ENCODE results near the gene TAF6. TPM values are rescaled to one million over a fixed set of nuclear protein-coding genes. Genes with fewer than 3 reads are reported as not detected.
"Not testable (repeated sequence)": the region's sequence is repeated elsewhere in the genome, so short reads cannot be mapped to it uniquely, and the experiment has no call there.

Gene TAF6
- total and polyA plus RNA-seq, 2 donors (not counting 1 experiment from before 2014, with no cell fraction given): 16.2 to 41.5 TPM

DNA sequence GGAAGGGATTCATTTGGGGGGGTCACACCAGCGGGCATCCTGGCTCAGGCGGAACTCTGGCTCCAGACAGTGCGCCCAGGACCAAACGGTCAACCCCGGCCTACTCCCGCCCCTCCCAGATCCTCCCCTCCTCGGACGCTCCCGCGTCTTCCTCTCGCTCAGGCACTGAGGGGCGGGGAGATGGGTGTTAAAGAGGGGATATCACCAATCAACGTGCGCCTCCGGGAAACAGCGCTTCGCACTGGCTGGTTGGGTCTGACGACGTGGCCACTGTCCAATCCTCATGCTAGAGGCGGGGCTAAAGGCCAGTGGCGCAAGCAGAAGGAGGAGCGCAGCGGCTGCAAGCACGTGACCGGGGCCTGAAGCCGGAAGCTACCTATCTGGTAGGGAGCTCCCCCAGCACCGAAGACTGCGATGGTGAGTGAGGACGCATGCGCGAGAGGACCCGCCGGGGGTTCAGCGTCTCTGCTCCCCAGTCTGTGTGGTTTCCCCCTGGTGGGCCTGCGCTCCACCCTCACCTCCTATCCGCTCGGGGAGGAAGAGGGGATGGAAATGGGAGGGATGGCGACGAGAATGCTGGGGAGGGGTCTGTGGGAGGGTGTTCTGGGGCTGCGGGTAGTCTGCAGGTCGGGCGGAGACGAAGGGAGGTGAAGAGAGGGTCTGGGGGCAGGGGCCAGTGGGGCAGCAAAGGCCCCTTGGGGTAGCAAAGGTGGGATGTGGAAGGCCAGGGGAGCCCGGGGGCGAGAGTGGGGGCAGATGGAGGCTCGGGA lies 29.6 kb upstream of the TAF6 start, which contains the start of gene LAMTOR4:
Gene LAMTOR4, plus strand, starts transcription at position 360 of the 770 bp plus-strand sequence. Its CDS starts 55 bp downstream, at position 415.
- peak within 1 kb of the TSS; percentile 85 for H3K27ac ChIP-seq (ENCODE audit: insufficient read depth, low read length)
- DNase-seq (ENCODE audit: low read depth in 2 of 2): peak; percentile 99
- peak within 1 kb of the TSS; percentile 79 for H3K9ac ChIP-seq (ENCODE audit: insufficient read depth, low read length)
- TF ChIP-seq, protein P1, sequence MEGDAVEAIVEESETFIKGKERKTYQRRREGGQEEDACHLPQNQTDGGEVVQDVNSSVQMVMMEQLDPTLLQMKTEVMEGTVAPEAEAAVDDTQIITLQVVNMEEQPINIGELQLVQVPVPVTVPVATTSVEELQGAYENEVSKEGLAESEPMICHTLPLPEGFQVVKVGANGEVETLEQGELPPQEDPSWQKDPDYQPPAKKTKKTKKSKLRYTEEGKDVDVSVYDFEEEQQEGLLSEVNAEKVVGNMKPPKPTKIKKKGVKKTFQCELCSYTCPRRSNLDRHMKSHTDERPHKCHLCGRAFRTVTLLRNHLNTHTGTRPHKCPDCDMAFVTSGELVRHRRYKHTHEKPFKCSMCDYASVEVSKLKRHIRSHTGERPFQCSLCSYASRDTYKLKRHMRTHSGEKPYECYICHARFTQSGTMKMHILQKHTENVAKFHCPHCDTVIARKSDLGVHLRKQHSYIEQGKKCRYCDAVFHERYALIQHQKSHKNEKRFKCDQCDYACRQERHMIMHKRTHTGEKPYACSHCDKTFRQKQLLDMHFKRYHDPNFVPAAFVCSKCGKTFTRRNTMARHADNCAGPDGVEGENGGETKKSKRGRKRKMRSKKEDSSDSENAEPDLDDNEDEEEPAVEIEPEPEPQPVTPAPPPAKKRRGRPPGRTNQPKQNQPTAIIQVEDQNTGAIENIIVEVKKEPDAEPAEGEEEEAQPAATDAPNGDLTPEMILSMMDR (conservative IDR thresholded peaks at IDR 0.05 in 1 of 2, IDR thresholded peaks at IDR 0.05 in 1 of 2; ENCODE audit: low read depth in 1 of 2, low read length in 2 of 2): no peak
- no peak for TF ChIP-seq EZH2 (IDR thresholded peaks at IDR 0.05; ENCODE audit: low read length, missing control alignments)
- H3K4me1 ChIP-seq (ENCODE audit: control insufficient read depth, extremely low read depth, insufficient read depth, low read length): no peaks in the 10 kb centered on the region
- H3K36me3 ChIP-seq (ENCODE audit: control insufficient read depth, insufficient read depth, low read length): no peaks in the 10 kb centered on the region
- H3K79me2 ChIP-seq (ENCODE audit: control insufficient read depth, insufficient read depth, low read length): peaks cover 8% of the 10 kb centered on the region
- no peaks in the 10 kb centered on the region for H4K20me1 ChIP-seq (ENCODE audit: control insufficient read depth, extremely low read depth, insufficient read depth, low read length)
- peak within 1 kb of the TSS; percentile 98 for H3K4me2 ChIP-seq (ENCODE audit: extremely low read depth, insufficient read depth, low read length)
- no peaks in the 10 kb centered on the region for H3K27me3 ChIP-seq (ENCODE audit: control insufficient read depth, insufficient read depth, low read length)
- no peaks in the 10 kb centered on the region for H3K9me3 ChIP-seq (ENCODE audit: control insufficient read depth, insufficient read depth, low read depth, low read length)
- H2AFZ ChIP-seq (ENCODE audit: low read length): peak within 1 kb of the TSS; percentile 93
- H3K4me3 ChIP-seq (replicated peaks in 1 of 4; ENCODE audit: control extremely low read depth in 1 of 4, insufficient read depth in 1 of 4, low read depth in 3 of 4, low read length in 4 of 4): peak within 1 kb of the TSS; percentile 84 to 97 (median 92)

DNA sequence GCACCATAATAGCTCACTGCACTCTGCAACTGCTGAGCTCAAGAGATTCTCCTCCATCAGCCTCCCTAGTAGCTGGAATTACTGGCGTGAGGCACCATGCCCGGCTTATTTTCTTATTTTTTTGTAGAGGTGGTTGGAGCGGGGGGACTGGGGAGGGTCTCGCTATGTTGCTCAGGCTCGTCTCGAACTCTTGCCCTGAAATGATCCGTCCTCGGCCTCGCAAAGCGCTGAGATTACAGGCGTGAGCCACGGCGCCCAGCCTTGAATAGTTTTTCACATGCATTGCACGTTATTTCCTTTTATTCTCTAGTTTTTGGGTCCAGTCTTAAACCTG lies 29.0 kb upstream of the TAF6 start:
- no peaks in the 10 kb centered on the region for H3K4me1 ChIP-seq (ENCODE audit: control insufficient read depth, extremely low read depth, insufficient read depth, low read length)
- TF ChIP-seq, protein P1 (conservative IDR thresholded peaks at IDR 0.05 in 1 of 2, IDR thresholded peaks at IDR 0.05 in 1 of 2; ENCODE audit: low read depth in 1 of 2, low read length in 2 of 2): no peak
- TF ChIP-seq EZH2 (IDR thresholded peaks at IDR 0.05; ENCODE audit: low read length, missing control alignments): no peak
- no peaks in the 10 kb centered on the region for H3K27me3 ChIP-seq (ENCODE audit: control insufficient read depth, insufficient read depth, low read length)
- H3K9me3 ChIP-seq (ENCODE audit: control insufficient read depth, insufficient read depth, low read depth, low read length): no peaks in the 10 kb centered on the region
- no peaks in the 10 kb centered on the region for H3K36me3 ChIP-seq (ENCODE audit: control insufficient read depth, insufficient read depth, low read length)
- no peak for DNase-seq (ENCODE audit: low read depth in 2 of 2)
- peak overlapping the region; percentile 35 to 93 (median 68) for H3K4me3 ChIP-seq (replicated peaks in 1 of 4; ENCODE audit: control extremely low read depth in 1 of 4, insufficient read depth in 1 of 4, low read depth in 3 of 4, low read length in 4 of 4)
- H4K20me1 ChIP-seq (ENCODE audit: control insufficient read depth, extremely low read depth, insufficient read depth, low read length): no peaks in the 10 kb centered on the region
- H3K4me2 ChIP-seq (ENCODE audit: extremely low read depth, insufficient read depth, low read length): peak overlapping the region; percentile 98
- peaks cover 8% of the 10 kb centered on the region for H3K79me2 ChIP-seq (ENCODE audit: control insufficient read depth, insufficient read depth, low read length)
- peak overlapping the region; percentile 92 for H2AFZ ChIP-seq (ENCODE audit: low read length)
- no peak overlapping the region for H3K9ac ChIP-seq (ENCODE audit: insufficient read depth, low read length)
- peak overlapping the region; percentile 57 for H3K27ac ChIP-seq (ENCODE audit: insufficient read depth, low read length)

DNA sequence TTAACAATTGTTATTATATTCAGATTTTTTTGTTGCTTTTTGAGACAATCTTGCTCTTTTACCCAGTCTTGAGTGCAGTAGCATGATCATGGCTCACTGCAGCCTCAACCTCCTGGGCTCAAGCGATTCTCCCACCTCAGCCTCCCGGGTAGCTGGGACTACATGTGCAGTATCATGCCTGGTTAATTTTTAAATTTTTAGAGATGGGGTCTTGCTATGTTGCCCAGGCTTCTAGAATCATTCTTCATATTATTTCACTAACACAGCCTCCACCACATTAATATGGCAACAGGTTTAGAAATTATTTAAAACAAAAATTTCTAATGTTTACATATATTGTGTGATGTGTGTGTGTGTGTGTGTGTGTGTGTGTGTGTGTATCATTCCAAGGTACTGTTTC lies 28.1 kb upstream of the TAF6 start:
- DNase-seq (ENCODE audit: low read depth in 2 of 2): no peak
- Histone ChIP-seq H3K36me3 (ENCODE audit: control insufficient read depth, insufficient read depth, low read length) (no peaks in the 10 kb centered on the region), H4K20me1 (ENCODE audit: control insufficient read depth, extremely low read depth, insufficient read depth, low read length) (no peaks in the 10 kb centered on the region)

DNA sequence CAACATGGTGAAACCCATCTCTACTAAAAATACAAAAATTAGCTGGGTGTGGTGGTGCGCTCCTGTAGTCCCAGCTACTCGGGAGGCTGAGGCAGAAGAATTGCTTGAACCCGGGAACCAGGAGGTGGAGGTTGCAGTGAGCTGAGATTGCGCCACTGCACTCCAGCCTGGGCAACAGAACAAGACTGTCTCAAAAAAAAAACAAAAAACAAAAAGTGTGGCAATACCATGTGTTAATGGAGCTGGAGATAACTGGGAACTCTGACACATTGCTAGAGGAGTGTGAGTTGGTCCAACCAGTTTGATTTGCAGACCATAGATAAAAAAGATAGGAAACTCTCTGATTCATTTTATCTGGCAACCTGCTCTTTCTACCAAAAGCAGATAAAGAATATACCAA lies 27.2 kb upstream of the TAF6 start:
- H3K36me3 ChIP-seq (ENCODE audit: control insufficient read depth, insufficient read depth, low read length); H3K27me3 ChIP-seq (ENCODE audit: control insufficient read depth, insufficient read depth, low read length); H4K20me1 ChIP-seq (ENCODE audit: control insufficient read depth, extremely low read depth, insufficient read depth, low read length); H3K4me3 ChIP-seq (replicated peaks in 1 of 4; ENCODE audit: control extremely low read depth in 1 of 4, insufficient read depth in 1 of 4, low read depth in 3 of 4, low read length in 4 of 4); H3K4me1 ChIP-seq (ENCODE audit: control insufficient read depth, extremely low read depth, insufficient read depth, low read length); H3K79me2 ChIP-seq (ENCODE audit: control insufficient read depth, insufficient read depth, low read length); H3K9ac ChIP-seq (ENCODE audit: insufficient read depth, low read length); H2AFZ ChIP-seq (ENCODE audit: low read length); H3K4me2 ChIP-seq (ENCODE audit: extremely low read depth, insufficient read depth, low read length); H3K27ac ChIP-seq (ENCODE audit: insufficient read depth, low read length); H3K9me3 ChIP-seq (ENCODE audit: control insufficient read depth, insufficient read depth, low read depth, low read length): not testable (repeated sequence)
- DNase-seq (ENCODE audit: low read depth in 2 of 2): peak in 1 of 2 donors; percentile 81

More for the DNA sequence above, 28.1 kb upstream of the TAF6 start:
- Histone ChIP-seq H3K9ac (ENCODE audit: insufficient read depth, low read length) (no peak overlapping the region), H2AFZ (ENCODE audit: low read length) (no peak overlapping the region), H3K4me2 (ENCODE audit: extremely low read depth, insufficient read depth, low read length) (no peak overlapping the region), H3K27ac (ENCODE audit: insufficient read depth, low read length) (no peak overlapping the region), H3K79me2 (ENCODE audit: control insufficient read depth, insufficient read depth, low read length) (peaks cover 8% of the 10 kb centered on the region), H3K9me3 (ENCODE audit: control insufficient read depth, insufficient read depth, low read depth, low read length) (no peaks in the 10 kb centered on the region), H3K27me3 (ENCODE audit: control insufficient read depth, insufficient read depth, low read length) (no peaks in the 10 kb centered on the region), H3K4me3 (replicated peaks in 1 of 4; ENCODE audit: control extremely low read depth in 1 of 4, insufficient read depth in 1 of 4, low read depth in 3 of 4, low read length in 4 of 4) (no peak overlapping the region), H3K4me1 (ENCODE audit: control insufficient read depth, extremely low read depth, insufficient read depth, low read length) (no peaks in the 10 kb centered on the region)
- no peak for TF ChIP-seq EZH2 (IDR thresholded peaks at IDR 0.05; ENCODE audit: low read length, missing control alignments)
- TF ChIP-seq, protein P1 (conservative IDR thresholded peaks at IDR 0.05 in 1 of 2, IDR thresholded peaks at IDR 0.05 in 1 of 2; ENCODE audit: low read depth in 1 of 2, low read length in 2 of 2): no peak
